ENCODE data around the gene NPIPB8. TPM values are rescaled to one million over a fixed set of nuclear protein-coding genes. Genes with fewer than 3 reads are reported as not detected.

Gene NPIPB8
- total and polyA plus RNA-seq, 2 of the 13 experiments (the other 11 are each of a cell fraction or from before 2014, with no cell fraction given), result 0.49 to 2.3 TPM

GRCh38 chr16:28609631-28610594, 28.0 kb upstream of the NPIPB8 start, which contains the start of gene SULT1A1 (continued):
- no peak for TF ChIP-seq KIAA2018 (CRISPR knock-in tag; IDR thresholded peaks at IDR 0.05; ENCODE audit: borderline replicate concordance)
- no peak for TF ChIP-seq ZFP36L1 (CRISPR knock-in tag; IDR thresholded peaks at IDR 0.05)
- TF ChIP-seq ZNF740 (CRISPR knock-in tag; IDR thresholded peaks at IDR 0.05), result no peak; the same call in 1 of the 2 replicates
- no peak for TF ChIP-seq ZNF251 (CRISPR knock-in tag; IDR thresholded peaks at IDR 0.05)
- TF ChIP-seq ZBTB21 (CRISPR knock-in tag; IDR thresholded peaks at IDR 0.05), result no peak
- TF ChIP-seq PATZ1 (CRISPR knock-in tag; IDR thresholded peaks at IDR 0.05), result peak; percentile 57
- TF ChIP-seq ZNF335 (CRISPR knock-in tag; IDR thresholded peaks at IDR 0.05), result peak; percentile 66; the same call in 1 of the 2 replicates
- TF ChIP-seq HOXA7 (CRISPR knock-in tag; IDR thresholded peaks at IDR 0.05), result no peak
- no peak for TF ChIP-seq SYNCRIP (IDR thresholded peaks at IDR 0.05; ENCODE audit: insufficient read depth, low read depth, low read length)
- no peak; the same call in 1 of the 2 replicates for TF ChIP-seq BHLHE40 (IDR thresholded peaks at IDR 0.05; ENCODE audit: low read length)
- TF ChIP-seq MEIS1 (CRISPR knock-in tag; IDR thresholded peaks at IDR 0.05; ENCODE audit: borderline replicate concordance), result peak; percentile 63
- TF ChIP-seq HNRNPUL1 (IDR thresholded peaks at IDR 0.05; ENCODE audit: low read depth, low read length), result no peak
- TF ChIP-seq GATAD2A (CRISPR knock-in tag; IDR thresholded peaks at IDR 0.05), result peak; percentile 59
- TF ChIP-seq ZNF616 (CRISPR knock-in tag; IDR thresholded peaks at IDR 0.05; ENCODE audit: low read depth), result peak; percentile 48; the same call in 1 of the 2 replicates
- TF ChIP-seq PPARG (CRISPR knock-in tag; conservative IDR thresholded peaks at IDR 0.05), result no peak
- no peak for TF ChIP-seq TBX3 (IDR thresholded peaks at IDR 0.05; ENCODE audit: borderline replicate concordance)
- TF ChIP-seq ZMYM2 (CRISPR knock-in tag; IDR thresholded peaks at IDR 0.05), result no peak
- TF ChIP-seq, protein P1, sequence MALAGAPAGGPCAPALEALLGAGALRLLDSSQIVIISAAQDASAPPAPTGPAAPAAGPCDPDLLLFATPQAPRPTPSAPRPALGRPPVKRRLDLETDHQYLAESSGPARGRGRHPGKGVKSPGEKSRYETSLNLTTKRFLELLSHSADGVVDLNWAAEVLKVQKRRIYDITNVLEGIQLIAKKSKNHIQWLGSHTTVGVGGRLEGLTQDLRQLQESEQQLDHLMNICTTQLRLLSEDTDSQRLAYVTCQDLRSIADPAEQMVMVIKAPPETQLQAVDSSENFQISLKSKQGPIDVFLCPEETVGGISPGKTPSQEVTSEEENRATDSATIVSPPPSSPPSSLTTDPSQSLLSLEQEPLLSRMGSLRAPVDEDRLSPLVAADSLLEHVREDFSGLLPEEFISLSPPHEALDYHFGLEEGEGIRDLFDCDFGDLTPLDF (CRISPR knock-in tag; IDR thresholded peaks at IDR 0.05), result no peak

Measured in HepG2 (cell line).